CD14-positive monocyte (primary cell): Measurements from ENCODE around the gene IL3RA. TPM values are rescaled to one million over a fixed set of nuclear protein-coding genes. Genes with fewer than 3 reads are reported as not detected.

Source experiments
- DNase-seq, 3 donors: peaks; one replicate each; pipeline ENCODE4 v3.0.0-alpha.2; 2011 to 2022
- H2AFZ ChIP-seq: 2 replicates; pipeline ENCODE4 v1.6.0; 2012; ENCODE audit warnings: mild to moderate bottlenecking, low read depth, low read length, inconsistent platforms; ENCODE audit not compliant: insufficient read depth, poor library complexity, severe bottlenecking
- H3K27ac ChIP-seq, 2 donors: 1 replicate in 1 of 2; 2 replicates in 1 of 2; pipeline ENCODE4 v1.5.1; 2012 to 2013; ENCODE audit warnings: low read length in 2 of 2, control low read depth in 1 of 2, inconsistent platforms in 1 of 2, low read depth in 1 of 2, mild to moderate bottlenecking in 1 of 2
- H3K27me3 ChIP-seq, 2 donors: one replicate each; pipeline versions ENCODE4 v1.6.0 to v1.6.1; 2011 to 2013; ENCODE audit warnings: low read length in 2 of 2; ENCODE audit not compliant: control insufficient read depth in 2 of 2, insufficient read depth in 2 of 2
- H3K36me3 ChIP-seq, 2 donors: replicated peaks in 1 of 2; 1 replicate in 1 of 2; 2 replicates in 1 of 2; pipeline versions ENCODE4 v1.5.1 to v1.6.1; 2012 to 2013; ENCODE audit warnings: low read length in 2 of 2, control low read depth in 1 of 2, inconsistent platforms in 1 of 2, mild to moderate bottlenecking in 1 of 2; ENCODE audit not compliant: insufficient read depth in 2 of 2, control insufficient read depth in 1 of 2
- H3K4me1 ChIP-seq, 2 donors: 1 replicate in 1 of 2; 2 replicates in 1 of 2; pipeline versions ENCODE4 v1.5.1 to v1.6.1; 2012 to 2013; ENCODE audit warnings: low read length in 2 of 2, control low read depth in 1 of 2, inconsistent platforms in 1 of 2, mild to moderate bottlenecking in 1 of 2, moderate library complexity in 1 of 2; ENCODE audit not compliant: insufficient read depth in 2 of 2, control insufficient read depth in 1 of 2
- H3K4me2 ChIP-seq: replicated peaks from 2 replicates; pipeline ENCODE3; 2012; ENCODE audit warnings: low read length, moderate library complexity, mild to moderate bottlenecking; ENCODE audit not compliant: poor library complexity, severe bottlenecking; ENCODE audit errors: extremely low read depth
- H3K4me3 ChIP-seq, 3 experiments: fragments of 200-600 bp in 1 of 3; sonication (generic) in 1 of 3; replicated peaks in 1 of 3; 1 replicate in 2 of 3; 2 replicates in 1 of 3; pipeline ENCODE4 v1.5.1; 2011 to 2013; ENCODE audit warnings: low read length in 3 of 3, mild to moderate bottlenecking in 3 of 3, control low read depth in 2 of 3, low read depth in 2 of 3, inconsistent platforms in 1 of 3, moderate library complexity in 1 of 3
- H3K79me2 ChIP-seq: 2 replicates; pipeline ENCODE4 v1.6.0; 2012; ENCODE audit warnings: mild to moderate bottlenecking, control low read depth, inconsistent platforms, low read length, moderate library complexity; ENCODE audit not compliant: insufficient read depth
- H3K9ac ChIP-seq: 2 replicates; pipeline ENCODE4 v1.6.0; 2017; ENCODE audit warnings: low read length, mild to moderate bottlenecking; ENCODE audit not compliant: insufficient read depth, poor library complexity, severe bottlenecking
- H3K9me3 ChIP-seq, 2 donors: replicated peaks in 1 of 2; 1 replicate in 1 of 2; 2 replicates in 1 of 2; pipeline versions ENCODE4 v1.5.1 to v1.6.1; 2012 to 2013; ENCODE audit warnings: low read length in 2 of 2, control low read depth in 1 of 2; ENCODE audit not compliant: control insufficient read depth in 1 of 2, insufficient read depth in 1 of 2
- H4K20me1 ChIP-seq: 2 replicates; pipeline ENCODE4 v1.6.0; 2012; ENCODE audit warnings: mild to moderate bottlenecking, low read length, control low read depth, moderate library complexity; ENCODE audit not compliant: insufficient read depth
- H3K27ac Mint-ChIP-seq, 7 donors: one replicate each; pipeline ENCODE4 v1.8.0; 2020; ENCODE audit warnings: mild to moderate bottlenecking in 7 of 7, mixed read lengths in 7 of 7, moderate library complexity in 6 of 7, inconsistent platforms in 2 of 7
- H3K27me3 Mint-ChIP-seq, 3 donors: one replicate each; pipeline ENCODE4 v1.8.0; 2021 to 2022; ENCODE audit warnings: low read depth in 3 of 3, mild to moderate bottlenecking in 3 of 3, mixed read lengths in 3 of 3, moderate library complexity in 3 of 3, inconsistent platforms in 1 of 3
- H3K36me3 Mint-ChIP-seq, 2 donors: one replicate each; pipeline ENCODE4 v1.8.0; 2020; ENCODE audit warnings: mixed read lengths in 2 of 2, inconsistent platforms in 1 of 2, mild to moderate bottlenecking in 1 of 2
- H3K4me1 Mint-ChIP-seq: one replicate; pipeline ENCODE4 v1.8.0; 2020; ENCODE audit warnings: mild to moderate bottlenecking, mixed read lengths
- H3K4me3 Mint-ChIP-seq, 2 donors: one replicate each; pipeline ENCODE4 v1.8.0; 2020; ENCODE audit warnings: mild to moderate bottlenecking in 2 of 2, mixed read lengths in 2 of 2, moderate library complexity in 1 of 2
- H3K9me3 Mint-ChIP-seq, 7 donors: one replicate each; pipeline ENCODE4 v1.8.0; 2020 to 2022; ENCODE audit warnings: mixed read lengths in 7 of 7, mild to moderate bottlenecking in 6 of 7, moderate library complexity in 6 of 7, inconsistent platforms in 2 of 7
- WGBS: methylation state at CpG from one replicate; pipeline ENCODE4 v1.1.5; 2013; ENCODE audit warnings: missing lambda C conversion rate; ENCODE audit not compliant: insufficient coverage; 5-methylcytosine and 5-hydroxymethylcytosine counted together
- intact Hi-C, 2 donors: fragments of 100-400 bp; cut with micrococcal nuclease; formaldehyde crosslinking; loops; one replicate each; pipeline versions ENCODE4 v1.15.0 to v1.15.1; 2023
- polyA plus RNA-seq, 3 donors: library from polyadenylated mRNA; depleted of rRNA in 1 of 3; unstranded in 2 of 3; stranded (reverse) in 1 of 3; fragments of 300-500 nt in 2 of 3; fragments of >200 nt in 1 of 3; fragmentation: Illumina TruSeq in 2 of 3; gene quantifications; 1 replicate in 2 of 3; 2 replicates in 1 of 3; pipeline ENCODE4 v1.2.3, GENCODE V29; 2012 to 2021
- TF ChIP-seq, protein P1 (sequence below): fragments of 200-600 bp; IDR thresholded peaks from one replicate; pipeline ENCODE4 v1.8.0; 2022; ENCODE audit warnings: antibody characterized with exemption, mild to moderate bottlenecking

The IL3RA gene
- polyA plus RNA-seq, 3 donors = 2.9 to 12.0 (median 4.4) TPM

DNA sequence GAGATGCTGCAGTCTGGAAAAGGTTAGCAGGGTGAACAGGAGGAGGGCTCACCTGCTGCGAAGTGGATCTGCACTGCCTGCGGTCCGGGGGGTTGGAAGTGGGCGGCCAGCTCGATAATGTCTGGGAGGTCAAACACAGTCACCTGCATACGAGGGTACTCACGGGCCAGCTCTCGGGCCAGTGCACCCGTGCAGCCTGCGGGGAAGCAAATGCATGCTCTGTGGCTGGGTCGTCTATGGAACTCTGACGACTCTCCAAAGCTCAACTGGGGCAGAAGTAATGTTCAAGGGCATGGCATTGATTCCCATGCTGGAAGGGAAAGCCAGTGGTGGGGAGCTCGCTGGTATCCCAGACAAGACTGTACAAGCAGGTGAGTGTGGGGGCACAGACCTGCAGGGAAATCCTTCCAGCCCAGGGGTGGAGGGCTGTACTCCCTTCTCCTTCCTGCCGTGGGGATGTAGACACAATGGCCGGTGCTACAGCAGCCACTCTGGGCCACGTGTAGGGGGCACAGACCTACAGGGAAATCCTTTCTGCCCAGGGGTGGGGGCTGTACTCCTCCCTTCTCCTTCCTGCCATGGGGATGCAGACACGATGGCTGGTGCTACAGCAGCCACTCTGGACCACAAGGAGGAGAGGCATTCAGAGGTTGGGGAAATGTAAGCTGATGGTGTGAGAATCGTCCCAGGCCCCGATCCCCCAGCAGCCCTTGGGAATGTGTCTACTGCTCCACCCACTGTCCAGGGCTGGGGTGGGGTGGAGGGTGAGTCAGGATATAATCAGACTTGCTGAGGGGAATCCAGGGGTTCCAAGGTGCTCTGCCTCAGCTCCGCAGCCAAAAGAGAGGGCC is 81.6 kb downstream of the IL3RA start:
- H3K4me1 Mint-ChIP-seq = no peaks in the 10 kb centered on the region
- H2AFZ ChIP-seq = no peak overlapping the region
- peaks cover 25 to 29% of the 10 kb centered on the region in 2 donors for H3K9me3 ChIP-seq

DNA sequence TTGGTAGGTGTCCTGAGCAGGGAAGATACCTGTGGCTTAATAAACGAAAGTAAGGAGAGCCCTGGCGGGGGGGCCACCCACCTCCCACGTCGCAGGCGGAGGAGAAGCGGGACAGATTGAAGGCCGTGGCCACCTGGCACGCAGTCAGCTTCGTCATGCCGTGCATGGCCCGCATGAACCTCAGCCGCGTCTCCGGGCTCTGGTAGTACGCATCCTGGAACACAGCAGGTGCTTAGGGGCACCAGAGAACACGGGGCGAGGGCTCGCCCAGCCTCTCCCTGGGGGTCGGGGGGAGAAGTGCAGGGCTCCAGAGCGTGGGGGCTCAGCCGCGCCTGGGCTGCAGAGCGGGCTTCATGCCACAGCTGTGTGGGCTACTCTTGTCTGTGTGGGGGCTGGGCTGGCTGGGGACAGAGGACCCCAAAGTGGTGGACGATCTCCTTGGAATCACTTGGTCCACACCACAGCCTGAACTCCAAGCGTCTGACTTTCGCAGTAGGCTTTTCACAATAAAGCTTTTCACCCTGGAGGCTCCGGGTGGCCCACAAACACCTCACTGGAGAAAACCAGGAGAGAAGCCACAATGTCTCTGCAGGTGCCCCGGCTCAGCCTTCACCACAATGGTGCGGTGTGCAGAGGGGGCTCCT is 82.4 kb downstream of the IL3RA start:
- no peak for DNase-seq
- H3K4me3 Mint-ChIP-seq = no peak overlapping the region
- no peak overlapping the region for H3K27ac ChIP-seq
- no peak overlapping the region for H2AFZ ChIP-seq
- no peaks in the 10 kb centered on the region for H4K20me1 ChIP-seq
- no peak overlapping the region for H3K4me2 ChIP-seq
- H3K4me1 Mint-ChIP-seq = no peaks in the 10 kb centered on the region
- intact Hi-C loops = no loop called here
- H3K36me3 Mint-ChIP-seq = peaks cover 14 to 32% of the 10 kb centered on the region in 2 donors
- WGBS = 96% methylated on average over 27 of the region's 29 CpGs
- H3K27me3 ChIP-seq = no peaks in the 10 kb centered on the region
- H3K79me2 ChIP-seq = no peaks in the 10 kb centered on the region
- H3K27me3 Mint-ChIP-seq = peaks cover 0 to 3% (median 0%) of the 10 kb centered on the region in 3 donors
- no peak overlapping the region for H3K4me3 ChIP-seq
- H3K9me3 Mint-ChIP-seq = peaks cover 8 to 33% (median 30%) of the 10 kb centered on the region in 7 donors
- no peaks in the 10 kb centered on the region for H3K4me1 ChIP-seq
- H3K36me3 ChIP-seq = peaks cover 17 to 42% of the 10 kb centered on the region in 2 donors
- no peak overlapping the region for H3K9ac ChIP-seq
- H3K9me3 ChIP-seq = peaks cover 33 to 37% of the 10 kb centered on the region in 2 donors
- TF ChIP-seq, protein P1, sequence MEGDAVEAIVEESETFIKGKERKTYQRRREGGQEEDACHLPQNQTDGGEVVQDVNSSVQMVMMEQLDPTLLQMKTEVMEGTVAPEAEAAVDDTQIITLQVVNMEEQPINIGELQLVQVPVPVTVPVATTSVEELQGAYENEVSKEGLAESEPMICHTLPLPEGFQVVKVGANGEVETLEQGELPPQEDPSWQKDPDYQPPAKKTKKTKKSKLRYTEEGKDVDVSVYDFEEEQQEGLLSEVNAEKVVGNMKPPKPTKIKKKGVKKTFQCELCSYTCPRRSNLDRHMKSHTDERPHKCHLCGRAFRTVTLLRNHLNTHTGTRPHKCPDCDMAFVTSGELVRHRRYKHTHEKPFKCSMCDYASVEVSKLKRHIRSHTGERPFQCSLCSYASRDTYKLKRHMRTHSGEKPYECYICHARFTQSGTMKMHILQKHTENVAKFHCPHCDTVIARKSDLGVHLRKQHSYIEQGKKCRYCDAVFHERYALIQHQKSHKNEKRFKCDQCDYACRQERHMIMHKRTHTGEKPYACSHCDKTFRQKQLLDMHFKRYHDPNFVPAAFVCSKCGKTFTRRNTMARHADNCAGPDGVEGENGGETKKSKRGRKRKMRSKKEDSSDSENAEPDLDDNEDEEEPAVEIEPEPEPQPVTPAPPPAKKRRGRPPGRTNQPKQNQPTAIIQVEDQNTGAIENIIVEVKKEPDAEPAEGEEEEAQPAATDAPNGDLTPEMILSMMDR = no peak
- no peak overlapping the region for H3K27ac Mint-ChIP-seq

More for the DNA sequence above, 81.6 kb downstream of the IL3RA start:
- Histone ChIP-seq H3K4me3 (no peak overlapping the region), H3K79me2 (no peaks in the 10 kb centered on the region), H3K27ac (no peak overlapping the region), H3K4me1 (no peaks in the 10 kb centered on the region), H3K9ac (no peak overlapping the region), H3K27me3 (no peaks in the 10 kb centered on the region), H3K4me2 (no peak overlapping the region), H4K20me1 (no peaks in the 10 kb centered on the region), H3K36me3 (peaks cover 25 to 51% of the 10 kb centered on the region in 2 donors)
- WGBS = 97% methylated on average over 15 of the region's 20 CpGs
- Mint-ChIP-seq H3K27me3 (peaks cover 0 to 1% (median 0%) of the 10 kb centered on the region in 3 donors), H3K36me3 (peaks cover 18 to 35% of the 10 kb centered on the region in 2 donors), H3K27ac (no peak overlapping the region), H3K9me3 (peaks cover under 1 to 25% (median 23%) of the 10 kb centered on the region in 7 donors), H3K4me3 (no peak overlapping the region)
- DNase-seq = no peak
- intact Hi-C loops = no loop called here
- TF ChIP-seq, protein P1 = no peak
